ENCODE measurements around the gene HMBS. TPM values are rescaled to one million over a fixed set of nuclear protein-coding genes. Genes with fewer than 3 reads are reported as not detected.
A peak's percentile ranks its signal among the peaks of the same experiment; 100 is the strongest.

The HMBS gene
- total RNA-seq, 5 donors from 2014 or later (not counting 1 experiment from before 2014, with no cell fraction given), result 6.7 to 17.8 (median 12.3) TPM

DNA sequence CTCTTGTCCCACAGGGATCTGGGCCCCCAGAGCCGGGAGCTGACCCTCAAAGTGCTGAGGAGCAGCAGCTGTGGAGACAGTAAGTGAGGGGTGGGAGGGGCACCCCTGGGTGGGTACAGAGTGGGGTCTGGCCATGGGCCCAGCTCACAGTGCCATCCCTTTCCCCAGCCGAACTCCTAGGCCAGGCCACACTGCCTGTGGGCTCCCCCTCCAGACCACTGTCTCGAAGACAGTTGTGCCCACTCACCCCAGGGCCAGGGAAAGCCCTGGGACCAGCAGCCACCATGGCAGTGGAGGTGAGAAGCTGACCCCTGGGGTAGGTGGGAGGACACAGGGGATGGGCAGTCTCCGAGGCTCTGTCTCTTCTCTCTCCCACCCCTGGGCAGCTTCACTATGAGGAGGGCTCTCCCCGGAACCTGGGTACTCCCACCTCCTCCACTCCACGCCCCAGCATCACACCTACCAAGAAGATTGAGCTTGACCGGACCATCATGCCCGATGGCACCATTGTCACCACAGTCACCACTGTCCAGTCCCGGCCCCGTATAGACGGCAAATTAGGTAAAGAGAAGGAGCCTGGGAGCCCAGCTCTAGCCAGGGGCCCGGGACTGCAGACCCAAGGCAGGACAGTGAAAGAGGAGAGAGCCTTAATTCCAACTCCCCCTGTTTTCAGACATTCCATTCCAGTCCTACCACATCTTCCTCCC, 27.8 kb downstream of the HMBS start:
- Histone ChIP-seq H3K4me3 (ENCODE audit: control insufficient read depth in 1 of 2, extremely low read depth in 1 of 2, low read length in 1 of 2) (no peak overlapping the region), H3K27me3 (replicated peaks in 1 of 2; ENCODE audit: control insufficient read depth in 2 of 2, extremely low read depth in 1 of 2, insufficient read depth in 2 of 2, low read length in 1 of 2) (no peaks in the 10 kb centered on the region), H3K9me3 (no peaks in the 10 kb centered on the region), H3K4me1 (ENCODE audit: control insufficient read depth in 1 of 2, extremely low read depth in 1 of 2, insufficient read depth in 2 of 2, low read length in 2 of 2) (peaks cover 8 to 66% of the 10 kb centered on the region in 2 experiments), H3K36me3 (ENCODE audit: control insufficient read depth in 2 of 2, extremely low read depth in 1 of 2, insufficient read depth in 1 of 2, low read length in 1 of 2) (peaks cover 14 to 63% of the 10 kb centered on the region in 2 donors), H3K27ac (ENCODE audit: low read length) (no peak overlapping the region)
- H3K9me3 Mint-ChIP-seq, result no peaks in the 10 kb centered on the region
- H3K27me3 Mint-ChIP-seq, result no peaks in the 10 kb centered on the region
- H3K27ac Mint-ChIP-seq, result peak overlapping the region; percentile 96 to 99
- no peak for ATAC-seq (replicated peaks in 1 of 4)
- POLR2A ChIA-PET, result interaction anchor here in 1 of 2 donors (0.6 kb wide), 1 partner anchor 13 kb away, joined by 5 read pairs; no protein-coding TSS in a partner anchor
- CTCF ChIA-PET, result interaction anchor here in 1 of 2 donors (0.9 kb wide), 1 partner anchor 10 kb away, joined by 4 read pairs; the partner anchor contains the start of gene DPAGT1
- no peak for DNase-seq
- peaks cover 51 to 62% (median 58%) of the 10 kb centered on the region in 3 donors for H3K4me1 Mint-ChIP-seq
- 97% methylated on average over 6 of the region's 12 CpGs for WGBS (ENCODE audit: insufficient coverage)
- H3K36me3 Mint-ChIP-seq, result peaks cover 40% of the 10 kb centered on the region
- no peak overlapping the region for H3K4me3 Mint-ChIP-seq

DNA sequence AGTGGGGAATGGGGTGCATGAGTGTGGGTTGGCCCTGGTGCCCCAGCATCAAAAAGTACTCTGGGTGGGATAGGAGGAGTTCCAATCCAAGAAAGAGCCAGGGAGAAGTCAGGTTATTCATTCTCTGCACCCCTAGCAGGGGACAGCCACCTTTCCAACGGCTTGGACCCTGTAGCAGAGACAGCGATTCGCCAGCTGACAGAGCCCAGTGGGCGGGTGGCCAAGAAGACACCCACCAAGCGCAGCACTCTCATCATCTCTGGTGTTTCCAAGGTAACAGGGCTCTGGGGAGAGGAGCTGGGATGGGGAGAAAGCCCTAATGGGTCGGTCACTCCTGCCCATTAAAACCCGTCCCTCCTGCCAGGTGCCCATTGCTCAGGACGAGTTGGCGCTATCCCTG, 29.0 kb downstream of the HMBS start:
- ChIA-PET CTCF (no interaction called here), POLR2A (no interaction called here)
- H3K4me1 Mint-ChIP-seq, result peaks cover 45 to 55% (median 53%) of the 10 kb centered on the region in 3 donors
- H3K4me3 Mint-ChIP-seq, result no peak overlapping the region
- no peaks in the 10 kb centered on the region for H3K27me3 Mint-ChIP-seq
- H3K9me3 ChIP-seq, result no peaks in the 10 kb centered on the region
- ATAC-seq (replicated peaks in 1 of 4) (no peak), DNase-seq (no peak)
- peaks cover 14 to 67% of the 10 kb centered on the region in 2 donors for H3K36me3 ChIP-seq (ENCODE audit: control insufficient read depth in 2 of 2, extremely low read depth in 1 of 2, insufficient read depth in 1 of 2, low read length in 1 of 2)
- 96% methylated on average over 3 of the region's 9 CpGs for WGBS (ENCODE audit: insufficient coverage)
- peaks cover 40% of the 10 kb centered on the region for H3K36me3 Mint-ChIP-seq
- H3K4me3 ChIP-seq (ENCODE audit: control insufficient read depth in 1 of 2, extremely low read depth in 1 of 2, low read length in 1 of 2), result no peak overlapping the region
- H3K4me1 ChIP-seq (ENCODE audit: control insufficient read depth in 1 of 2, extremely low read depth in 1 of 2, insufficient read depth in 2 of 2, low read length in 2 of 2), result peaks cover 5 to 57% of the 10 kb centered on the region in 2 experiments
- H3K27ac Mint-ChIP-seq, result peak overlapping the region; percentile 96 to 99
- no peak overlapping the region for H3K27ac ChIP-seq (ENCODE audit: low read length)
- no peaks in the 10 kb centered on the region for H3K27me3 ChIP-seq (replicated peaks in 1 of 2; ENCODE audit: control insufficient read depth in 2 of 2, extremely low read depth in 1 of 2, insufficient read depth in 2 of 2, low read length in 1 of 2)
- H3K9me3 Mint-ChIP-seq, result no peaks in the 10 kb centered on the region

DNA sequence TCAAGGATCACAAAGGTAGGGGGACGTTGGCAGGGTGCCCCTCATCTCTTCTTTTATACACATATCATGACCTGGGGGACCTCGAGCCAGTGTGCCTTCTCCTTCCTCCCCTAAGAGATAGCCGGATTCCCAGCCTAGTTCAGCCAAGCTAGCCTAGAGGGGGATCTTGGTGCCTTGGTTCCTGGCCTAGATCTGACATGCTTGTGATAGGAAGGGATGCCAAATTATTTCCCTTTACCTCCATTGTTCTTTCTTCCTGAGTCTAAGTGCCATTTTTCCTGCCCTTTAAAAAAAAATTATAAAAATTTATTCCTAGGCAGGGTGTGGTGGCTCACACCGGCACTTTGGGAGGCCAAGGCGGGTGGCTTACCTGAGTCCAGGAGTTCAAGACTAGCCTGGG, 29.7 kb downstream of the HMBS start:
- peak overlapping the region in 1 of 3 donors; percentile 76 for H3K4me3 Mint-ChIP-seq
- peaks cover 0 to 51% of the 10 kb centered on the region in 2 experiments for H3K4me1 ChIP-seq (ENCODE audit: control insufficient read depth in 1 of 2, extremely low read depth in 1 of 2, insufficient read depth in 2 of 2, low read length in 2 of 2)
- peak overlapping the region; percentile 96 to 99 for H3K27ac Mint-ChIP-seq
- H3K9me3 ChIP-seq, result no peaks in the 10 kb centered on the region
- H3K27me3 Mint-ChIP-seq, result no peaks in the 10 kb centered on the region
- CTCF ChIA-PET, result no interaction called here
- no peak overlapping the region for H3K4me3 ChIP-seq (ENCODE audit: control insufficient read depth in 1 of 2, extremely low read depth in 1 of 2, low read length in 1 of 2)
- no peaks in the 10 kb centered on the region for H3K27me3 ChIP-seq (replicated peaks in 1 of 2; ENCODE audit: control insufficient read depth in 2 of 2, extremely low read depth in 1 of 2, insufficient read depth in 2 of 2, low read length in 1 of 2)
- DNase-seq (no peak), ATAC-seq (replicated peaks in 1 of 4) (no peak)
- H3K27ac ChIP-seq (ENCODE audit: low read length), result peak overlapping the region; percentile 79
- H3K36me3 Mint-ChIP-seq, result peaks cover 40% of the 10 kb centered on the region
- POLR2A ChIA-PET, result no interaction called here
- WGBS (ENCODE audit: insufficient coverage), result 100% methylated on average over 1 of the region's 5 CpGs
- H3K4me1 Mint-ChIP-seq, result peaks cover 39 to 49% (median 46%) of the 10 kb centered on the region in 3 donors
- no peaks in the 10 kb centered on the region for H3K9me3 Mint-ChIP-seq
- peaks cover 14 to 67% of the 10 kb centered on the region in 2 donors for H3K36me3 ChIP-seq (ENCODE audit: control insufficient read depth in 2 of 2, extremely low read depth in 1 of 2, insufficient read depth in 1 of 2, low read length in 1 of 2)

DNA sequence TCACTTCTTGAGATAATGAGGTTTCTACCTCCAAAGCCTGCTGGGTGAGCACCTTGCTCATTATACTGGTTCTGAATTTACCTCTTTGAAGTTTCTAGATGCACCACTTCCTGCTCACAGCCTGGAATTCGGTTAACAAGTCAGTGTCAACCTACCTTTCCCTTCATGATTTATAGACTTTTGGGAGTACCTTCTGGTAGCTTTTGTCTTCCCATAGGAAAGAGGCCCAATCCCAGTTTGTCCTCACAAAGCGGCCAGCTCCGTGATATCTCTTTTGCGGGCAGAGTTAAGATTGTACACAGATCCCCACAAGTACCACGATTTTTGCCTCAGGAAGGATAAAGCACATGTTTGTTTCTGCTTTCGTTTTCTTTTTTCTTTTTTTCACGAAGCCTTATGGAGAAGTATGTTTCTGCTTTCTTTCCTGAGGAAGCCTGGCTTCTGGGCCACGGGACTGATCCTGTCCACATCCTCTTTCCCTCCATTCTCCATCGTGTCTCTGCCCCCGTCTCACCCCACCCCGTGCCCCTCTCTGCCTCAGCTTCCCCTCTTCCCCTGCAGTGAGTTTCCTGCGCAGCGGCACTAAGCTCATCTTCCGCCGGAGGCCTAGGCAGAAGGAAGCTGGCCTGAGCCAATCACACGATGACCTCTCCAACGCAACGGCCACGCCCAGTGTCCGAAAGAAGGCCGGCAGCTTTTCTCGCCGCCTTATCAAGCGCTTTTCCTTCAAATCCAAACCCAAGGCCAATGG, 31.0 kb downstream of the HMBS start:
- DNase-seq, result peak in 13 of 35 experiments; percentile 10 to 66 (median 23)
- Histone ChIP-seq H3K36me3 (ENCODE audit: control insufficient read depth in 2 of 2, extremely low read depth in 1 of 2, insufficient read depth in 1 of 2, low read length in 1 of 2) (peaks cover 14 to 59% of the 10 kb centered on the region in 2 donors), H3K4me1 (ENCODE audit: control insufficient read depth in 1 of 2, extremely low read depth in 1 of 2, insufficient read depth in 2 of 2, low read length in 2 of 2) (peaks cover 2 to 41% of the 10 kb centered on the region in 2 experiments), H3K4me3 (ENCODE audit: control insufficient read depth in 1 of 2, extremely low read depth in 1 of 2, low read length in 1 of 2) (peak overlapping the region in 1 of 2 donors; percentile 32), H3K9me3 (no peaks in the 10 kb centered on the region), H3K27me3 (replicated peaks in 1 of 2; ENCODE audit: control insufficient read depth in 2 of 2, extremely low read depth in 1 of 2, insufficient read depth in 2 of 2, low read length in 1 of 2) (no peaks in the 10 kb centered on the region), H3K27ac (ENCODE audit: low read length) (peak overlapping the region; percentile 79)
- ChIA-PET POLR2A (interaction anchor here in 1 of 2 donors (0.5 to 0.7 kb wide), 4 partner anchors 15 to 798 kb away, joined by 3 to 18 read pairs (median 8); no protein-coding TSS in a partner anchor), CTCF (interaction anchor here in 1 of 2 donors (0.6 to 1.4 kb wide), 3 partner anchors 9 to 50 kb away, joined by 3 to 4 read pairs (median 4); partner anchors contain the start of genes C2CD2L and DPAGT1)
- Mint-ChIP-seq H3K27me3 (no peaks in the 10 kb centered on the region), H3K27ac (peak overlapping the region; percentile 96 to 99), H3K4me1 (peaks cover 32 to 44% (median 39%) of the 10 kb centered on the region in 3 donors), H3K9me3 (no peaks in the 10 kb centered on the region), H3K4me3 (peak overlapping the region; percentile 76), H3K36me3 (peaks cover 36% of the 10 kb centered on the region)
- 51% methylated on average over 21 of the region's 24 CpGs for WGBS (ENCODE audit: insufficient coverage)
- peak; percentile 81 to 94 (median 87) for ATAC-seq (replicated peaks in 1 of 4)

GRCh38 chr11:119116235-119116594, 31.5 kb downstream of the HMBS start:
- Mint-ChIP-seq H3K4me1 (peaks cover 37 to 50% (median 44%) of the 10 kb centered on the region in 3 donors), H3K9me3 (no peaks in the 10 kb centered on the region), H3K27me3 (no peaks in the 10 kb centered on the region), H3K36me3 (peaks cover 32% of the 10 kb centered on the region), H3K27ac (peak overlapping the region; percentile 96 to 99), H3K4me3 (peak overlapping the region; percentile 76)
- no peaks in the 10 kb centered on the region for H3K27me3 ChIP-seq (replicated peaks in 1 of 2; ENCODE audit: control insufficient read depth in 2 of 2, extremely low read depth in 1 of 2, insufficient read depth in 2 of 2, low read length in 1 of 2)
- DNase-seq, result no peak
- peak overlapping the region in 1 of 2 donors; percentile 32 for H3K4me3 ChIP-seq (ENCODE audit: control insufficient read depth in 1 of 2, extremely low read depth in 1 of 2, low read length in 1 of 2)
- ATAC-seq (replicated peaks in 1 of 4), result no peak
- H3K36me3 ChIP-seq (ENCODE audit: control insufficient read depth in 2 of 2, extremely low read depth in 1 of 2, insufficient read depth in 1 of 2, low read length in 1 of 2), result peaks cover 14 to 54% of the 10 kb centered on the region in 2 donors
- ChIA-PET CTCF (interaction anchor here in 1 of 2 donors (1.1 to 1.4 kb wide), 2 partner anchors 9 to 14 kb away, joined by 3 to 4 read pairs; partner anchors contain the start of genes C2CD2L and DPAGT1), POLR2A (interaction anchor here in 1 of 2 donors (0.6 kb wide), 2 partner anchors 14 to 799 kb away, joined by 8 to 18 read pairs; no protein-coding TSS in a partner anchor)
- 97% methylated on average over 6 of the region's 10 CpGs for WGBS (ENCODE audit: insufficient coverage)
- H3K27ac ChIP-seq (ENCODE audit: low read length), result peak overlapping the region; percentile 79
- H3K4me1 ChIP-seq (ENCODE audit: control insufficient read depth in 1 of 2, extremely low read depth in 1 of 2, insufficient read depth in 2 of 2, low read length in 2 of 2), result peaks cover 4 to 45% of the 10 kb centered on the region in 2 experiments
- H3K9me3 ChIP-seq, result no peaks in the 10 kb centered on the region

- Histone ChIP-seq H3K9me3 (no peaks in the 10 kb centered on the region), H3K36me3 (ENCODE audit: control insufficient read depth in 2 of 2, extremely low read depth in 1 of 2, insufficient read depth in 1 of 2, low read length in 1 of 2) (peaks cover 11 to 50% of the 10 kb centered on the region in 2 donors), H3K27ac (ENCODE audit: low read length) (peak overlapping the region; percentile 79), H3K27me3 (replicated peaks in 1 of 2; ENCODE audit: control insufficient read depth in 2 of 2, extremely low read depth in 1 of 2, insufficient read depth in 2 of 2, low read length in 1 of 2) (no peaks in the 10 kb centered on the region), H3K4me1 (ENCODE audit: control insufficient read depth in 1 of 2, extremely low read depth in 1 of 2, insufficient read depth in 2 of 2, low read length in 2 of 2) (peaks cover 4 to 45% of the 10 kb centered on the region in 2 experiments), H3K4me3 (ENCODE audit: control insufficient read depth in 1 of 2, extremely low read depth in 1 of 2, low read length in 1 of 2) (no peak overlapping the region)
- CTCF ChIA-PET, result interaction anchor here (0.5 to 1.4 kb wide), 2 partner anchors 10 to 80 kb away, joined by 3 read pairs; partner anchors contain the start of gene C2CD2L (in 1 of the 2)
- H3K36me3 Mint-ChIP-seq, result peaks cover 28% of the 10 kb centered on the region
- peaks cover 37 to 50% (median 46%) of the 10 kb centered on the region in 3 donors for H3K4me1 Mint-ChIP-seq
- no peaks in the 10 kb centered on the region for H3K27me3 Mint-ChIP-seq
- peak overlapping the region in 1 of 3 donors; percentile 76 for H3K4me3 Mint-ChIP-seq
- peak overlapping the region; percentile 79 to 99 for H3K27ac Mint-ChIP-seq
- no CpG with 5 or more reads among the region's 5 CpGs for WGBS (ENCODE audit: insufficient coverage)
- DNase-seq (no peak), ATAC-seq (replicated peaks in 1 of 4) (no peak)
- no peaks in the 10 kb centered on the region for H3K9me3 Mint-ChIP-seq
- POLR2A ChIA-PET, result no interaction called here
Measured at GRCh38 chr11:119116601-119117000, 31.9 kb downstream of the HMBS start.
